ENCODE data around the gene MORC1. TPM values are rescaled to one million over a fixed set of nuclear protein-coding genes. Genes with fewer than 3 reads are reported as not detected.

Gene MORC1
- polyA plus RNA-seq, 1 donor from 2014 or later: not detected

DNA sequence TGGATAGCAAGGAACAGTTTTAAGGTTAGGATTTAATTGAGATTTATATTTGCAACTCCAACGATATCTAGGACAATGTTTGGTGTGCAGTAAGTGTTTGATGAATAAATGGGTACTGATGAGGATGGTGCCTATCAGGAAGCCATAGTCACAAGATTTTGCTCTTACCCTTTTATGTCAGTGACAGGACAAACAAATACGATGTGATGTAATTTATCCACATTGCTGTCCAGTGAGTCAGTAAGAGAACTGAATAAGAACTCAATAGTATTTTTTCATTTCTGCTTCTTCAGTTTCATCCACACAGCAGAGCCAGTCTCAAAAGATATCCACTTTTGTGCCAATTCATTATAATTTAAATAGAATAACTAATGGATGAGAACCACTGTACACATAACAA lies 37.0 kb upstream of the MORC1 start:
- Histone ChIP-seq H3K4me2 (ENCODE audit: low read length) (no peak overlapping the region), H3K9ac (ENCODE audit: low read length) (no peak overlapping the region), H2AFZ (ENCODE audit: low read depth, low read length) (no peak overlapping the region), H3F3A (ENCODE audit: insufficient read depth, low read length, poor library complexity, severe bottlenecking) (no peaks in the 10 kb centered on the region), H3K79me2 (replicated peaks; ENCODE audit: insufficient read depth, low read length) (no peaks in the 10 kb centered on the region), H3K27me3 (ENCODE audit: insufficient read depth, low read depth, low read length) (no peaks in the 10 kb centered on the region), H3K9me2 (ENCODE audit: insufficient read depth, low read length) (no peaks in the 10 kb centered on the region), H4K20me1 (ENCODE audit: insufficient read depth) (no peaks in the 10 kb centered on the region), H3K36me3 (ENCODE audit: insufficient read depth, low read length) (no peaks in the 10 kb centered on the region), H3K4me3 (ENCODE audit: low read length) (no peak overlapping the region), H3K27ac (ENCODE audit: low read length) (no peak overlapping the region), H3K9me3 (ENCODE audit: low read length) (no peaks in the 10 kb centered on the region)
- TF ChIP-seq TAF1 (IDR thresholded peaks at IDR 0.05; ENCODE audit: low read depth): no peak
- TF ChIP-seq RAD21 (conservative IDR thresholded peaks at IDR 0.05): no peak
- TF ChIP-seq, protein P1, sequence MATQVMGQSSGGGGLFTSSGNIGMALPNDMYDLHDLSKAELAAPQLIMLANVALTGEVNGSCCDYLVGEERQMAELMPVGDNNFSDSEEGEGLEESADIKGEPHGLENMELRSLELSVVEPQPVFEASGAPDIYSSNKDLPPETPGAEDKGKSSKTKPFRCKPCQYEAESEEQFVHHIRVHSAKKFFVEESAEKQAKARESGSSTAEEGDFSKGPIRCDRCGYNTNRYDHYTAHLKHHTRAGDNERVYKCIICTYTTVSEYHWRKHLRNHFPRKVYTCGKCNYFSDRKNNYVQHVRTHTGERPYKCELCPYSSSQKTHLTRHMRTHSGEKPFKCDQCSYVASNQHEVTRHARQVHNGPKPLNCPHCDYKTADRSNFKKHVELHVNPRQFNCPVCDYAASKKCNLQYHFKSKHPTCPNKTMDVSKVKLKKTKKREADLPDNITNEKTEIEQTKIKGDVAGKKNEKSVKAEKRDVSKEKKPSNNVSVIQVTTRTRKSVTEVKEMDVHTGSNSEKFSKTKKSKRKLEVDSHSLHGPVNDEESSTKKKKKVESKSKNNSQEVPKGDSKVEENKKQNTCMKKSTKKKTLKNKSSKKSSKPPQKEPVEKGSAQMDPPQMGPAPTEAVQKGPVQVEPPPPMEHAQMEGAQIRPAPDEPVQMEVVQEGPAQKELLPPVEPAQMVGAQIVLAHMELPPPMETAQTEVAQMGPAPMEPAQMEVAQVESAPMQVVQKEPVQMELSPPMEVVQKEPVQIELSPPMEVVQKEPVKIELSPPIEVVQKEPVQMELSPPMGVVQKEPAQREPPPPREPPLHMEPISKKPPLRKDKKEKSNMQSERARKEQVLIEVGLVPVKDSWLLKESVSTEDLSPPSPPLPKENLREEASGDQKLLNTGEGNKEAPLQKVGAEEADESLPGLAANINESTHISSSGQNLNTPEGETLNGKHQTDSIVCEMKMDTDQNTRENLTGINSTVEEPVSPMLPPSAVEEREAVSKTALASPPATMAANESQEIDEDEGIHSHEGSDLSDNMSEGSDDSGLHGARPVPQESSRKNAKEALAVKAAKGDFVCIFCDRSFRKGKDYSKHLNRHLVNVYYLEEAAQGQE (IDR thresholded peaks at IDR 0.05; ENCODE audit: borderline replicate concordance): no peak
- no peak for TF ChIP-seq MXI1 (conservative IDR thresholded peaks at IDR 0.05; ENCODE audit: poor library complexity, severe bottlenecking)
- TF ChIP-seq, protein P2, sequence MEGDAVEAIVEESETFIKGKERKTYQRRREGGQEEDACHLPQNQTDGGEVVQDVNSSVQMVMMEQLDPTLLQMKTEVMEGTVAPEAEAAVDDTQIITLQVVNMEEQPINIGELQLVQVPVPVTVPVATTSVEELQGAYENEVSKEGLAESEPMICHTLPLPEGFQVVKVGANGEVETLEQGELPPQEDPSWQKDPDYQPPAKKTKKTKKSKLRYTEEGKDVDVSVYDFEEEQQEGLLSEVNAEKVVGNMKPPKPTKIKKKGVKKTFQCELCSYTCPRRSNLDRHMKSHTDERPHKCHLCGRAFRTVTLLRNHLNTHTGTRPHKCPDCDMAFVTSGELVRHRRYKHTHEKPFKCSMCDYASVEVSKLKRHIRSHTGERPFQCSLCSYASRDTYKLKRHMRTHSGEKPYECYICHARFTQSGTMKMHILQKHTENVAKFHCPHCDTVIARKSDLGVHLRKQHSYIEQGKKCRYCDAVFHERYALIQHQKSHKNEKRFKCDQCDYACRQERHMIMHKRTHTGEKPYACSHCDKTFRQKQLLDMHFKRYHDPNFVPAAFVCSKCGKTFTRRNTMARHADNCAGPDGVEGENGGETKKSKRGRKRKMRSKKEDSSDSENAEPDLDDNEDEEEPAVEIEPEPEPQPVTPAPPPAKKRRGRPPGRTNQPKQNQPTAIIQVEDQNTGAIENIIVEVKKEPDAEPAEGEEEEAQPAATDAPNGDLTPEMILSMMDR (IDR thresholded peaks at IDR 0.05; ENCODE audit: poor library complexity, severe bottlenecking): no peak
- no peak for TF ChIP-seq POLR2AphosphoS5 (IDR thresholded peaks at IDR 0.05)

DNA sequence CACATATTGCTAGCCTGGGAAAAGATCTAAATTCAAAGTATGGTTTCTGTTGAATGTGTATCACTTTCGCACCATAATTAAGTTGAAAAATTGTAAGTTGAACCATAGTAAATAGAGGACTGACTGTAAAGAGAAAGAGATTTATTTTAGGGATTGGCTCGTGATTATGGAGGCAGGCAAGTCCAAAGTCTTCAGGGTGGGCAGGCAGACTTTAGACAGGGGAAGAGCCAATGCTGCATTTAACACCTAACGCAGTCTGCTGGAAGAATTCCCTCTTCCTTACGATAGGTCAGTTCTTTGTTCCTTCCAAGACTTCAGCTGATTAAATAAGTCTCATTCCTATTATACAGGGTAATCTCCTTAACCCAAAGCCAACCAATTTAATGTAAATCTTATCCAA lies 34.4 kb upstream of the MORC1 start:
- Histone ChIP-seq H3K79me2 (replicated peaks; ENCODE audit: insufficient read depth, low read length) (no peaks in the 10 kb centered on the region), H3K9me3 (ENCODE audit: low read length) (no peaks in the 10 kb centered on the region), H4K20me1 (ENCODE audit: insufficient read depth) (no peaks in the 10 kb centered on the region), H3K27me3 (ENCODE audit: insufficient read depth, low read depth, low read length) (no peaks in the 10 kb centered on the region), H3F3A (ENCODE audit: insufficient read depth, low read length, poor library complexity, severe bottlenecking) (no peaks in the 10 kb centered on the region), H2AFZ (ENCODE audit: low read depth, low read length) (no peak overlapping the region), H3K36me3 (ENCODE audit: insufficient read depth, low read length) (no peaks in the 10 kb centered on the region), H3K27ac (ENCODE audit: low read length) (no peak overlapping the region), H3K4me2 (ENCODE audit: low read length) (no peak overlapping the region), H3K9me2 (ENCODE audit: insufficient read depth, low read length) (no peaks in the 10 kb centered on the region), H3K9ac (ENCODE audit: low read length) (no peak overlapping the region), H3K4me3 (ENCODE audit: low read length) (no peak overlapping the region)
- no peak for TF ChIP-seq TAF1 (IDR thresholded peaks at IDR 0.05; ENCODE audit: low read depth)

DNA sequence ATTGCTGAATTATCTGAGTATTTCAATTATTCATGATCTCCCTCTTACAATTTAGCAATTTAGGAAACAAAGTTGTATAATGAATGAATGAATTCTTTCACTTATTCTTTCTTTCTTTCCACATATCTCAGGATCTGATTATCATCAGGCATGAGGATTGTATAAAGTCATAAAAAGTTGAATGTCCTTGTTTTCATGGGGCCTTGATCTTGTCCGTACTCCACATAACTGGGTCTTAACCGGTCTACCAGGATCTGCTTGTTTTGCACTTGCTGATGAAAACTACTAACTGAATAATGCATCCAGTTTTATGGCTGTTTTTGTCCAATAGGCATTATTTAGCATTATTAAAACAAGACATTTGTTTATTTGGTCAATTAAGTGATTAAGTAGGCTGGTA lies 31.1 kb upstream of the MORC1 start:
- H4K20me1 ChIP-seq (ENCODE audit: insufficient read depth): no peaks in the 10 kb centered on the region
- no peaks in the 10 kb centered on the region for H3K79me2 ChIP-seq (replicated peaks; ENCODE audit: insufficient read depth, low read length)
- H3F3A ChIP-seq (ENCODE audit: insufficient read depth, low read length, poor library complexity, severe bottlenecking): no peaks in the 10 kb centered on the region
- no peak overlapping the region for H3K27ac ChIP-seq (ENCODE audit: low read length)
- H2AFZ ChIP-seq (ENCODE audit: low read depth, low read length): no peak overlapping the region
- no peaks in the 10 kb centered on the region for H3K27me3 ChIP-seq (ENCODE audit: insufficient read depth, low read depth, low read length)
- no peak overlapping the region for H3K4me2 ChIP-seq (ENCODE audit: low read length)
- TF ChIP-seq EP300 (conservative IDR thresholded peaks at IDR 0.05; ENCODE audit: poor library complexity, severe bottlenecking): no peak
- TF ChIP-seq, protein P1 (IDR thresholded peaks at IDR 0.05; ENCODE audit: borderline replicate concordance): no peak
- no peak for TF ChIP-seq EZH2 (IDR thresholded peaks at IDR 0.05; ENCODE audit: borderline replicate concordance, insufficient read depth, low read length, poor library complexity, severe bottlenecking)
- TF ChIP-seq TAF1 (IDR thresholded peaks at IDR 0.05; ENCODE audit: low read depth): no peak
- no peak for TF ChIP-seq RAD21 (conservative IDR thresholded peaks at IDR 0.05)
- TF ChIP-seq SMC3 (conservative IDR thresholded peaks at IDR 0.05; ENCODE audit: poor library complexity): no peak
- no peak for TF ChIP-seq POLR2AphosphoS5 (IDR thresholded peaks at IDR 0.05)
- TF ChIP-seq, protein P2 (IDR thresholded peaks at IDR 0.05; ENCODE audit: poor library complexity, severe bottlenecking): no peak
- TF ChIP-seq MXI1 (conservative IDR thresholded peaks at IDR 0.05; ENCODE audit: poor library complexity, severe bottlenecking): no peak
- H3K9me2 ChIP-seq (ENCODE audit: insufficient read depth, low read length): no peaks in the 10 kb centered on the region
- H3K4me3 ChIP-seq (ENCODE audit: low read length): no peak overlapping the region
- H3K9ac ChIP-seq (ENCODE audit: low read length): no peak overlapping the region
- H3K36me3 ChIP-seq (ENCODE audit: insufficient read depth, low read length): no peaks in the 10 kb centered on the region
- H3K9me3 ChIP-seq (ENCODE audit: low read length): no peaks in the 10 kb centered on the region
